ACHN (cell line): Measurements from ENCODE around the gene PMAIP1.
"Not testable (repeated sequence)": the region's sequence is repeated elsewhere in the genome, so short reads cannot be mapped to it uniquely, and the experiment has no call there.

ENCODE experiments used
- DNase-seq: peaks from one replicate; pipeline ENCODE4 v3.0.0-alpha.2; 2015
- in situ Hi-C: cut with HindIII; loops from 2 replicates; pipeline ENCODE4 v1.10.0; 2017; ENCODE audit warnings: low sequenced_read_pairs, low pct_ligation_motif_present, low pct_unique_long_range_greater_than_20kb

PMAIP1 gene

GRCh38 chr18:59899298-59900221 lies at the start of gene PMAIP1:
Gene PMAIP1, plus strand, starts transcription at chr18:59899996. Its CDS starts 182 bp downstream, at chr18:59900178.
- in situ Hi-C loops = no loop called here

GRCh38 chr18:59851784-59852399 lies 47.9 kb upstream of the PMAIP1 start:
- in situ Hi-C loops = no loop called here
- no peak for DNase-seq

More at GRCh38 chr18:59899298-59900221, at the start of gene PMAIP1:
- DNase-seq = peak; percentile 89

- in situ Hi-C loops = no loop called here
- no peak for DNase-seq
Observed at GRCh38 chr18:59852548-59852947, 47.2 kb upstream of the PMAIP1 start.

GRCh38 chr18:59853380-59853779 lies 46.4 kb upstream of the PMAIP1 start:
- DNase-seq = no peak
- in situ Hi-C loops = no loop called here

GRCh38 chr18:59853988-59854387 lies 45.8 kb upstream of the PMAIP1 start:
- DNase-seq, in situ Hi-C loops: not testable (repeated sequence)

GRCh38 chr18:59861009-59861408 lies 38.8 kb upstream of the PMAIP1 start:
- no peak for DNase-seq
- in situ Hi-C loops = no loop called here

- in situ Hi-C loops = no loop called here
- DNase-seq = no peak
Observed at GRCh38 chr18:59861963-59862819, 37.6 kb upstream of the PMAIP1 start.

GRCh38 chr18:59865241-59865986 lies 34.4 kb upstream of the PMAIP1 start:
- no peak for DNase-seq
- in situ Hi-C loops = no loop called here

GRCh38 chr18:59866551-59867269 lies 33.1 kb upstream of the PMAIP1 start:
- no peak for DNase-seq
- in situ Hi-C loops = no loop called here

- DNase-seq = no peak
- in situ Hi-C loops = no loop called here
Observed at GRCh38 chr18:59867337-59868104, 32.3 kb upstream of the PMAIP1 start.

- in situ Hi-C loops = no loop called here
- DNase-seq = no peak
Observed at GRCh38 chr18:59870623-59871130, 29.1 kb upstream of the PMAIP1 start.

GRCh38 chr18:59871711-59872362 lies 28.0 kb upstream of the PMAIP1 start:
- in situ Hi-C loops = no loop called here
- DNase-seq = no peak

GRCh38 chr18:59873641-59874040 lies 26.2 kb upstream of the PMAIP1 start:
- in situ Hi-C loops = no loop called here
- DNase-seq = no peak

- in situ Hi-C loops = no loop called here
- peak; percentile 66 for DNase-seq
Observed at GRCh38 chr18:59874166-59874565, 25.6 kb upstream of the PMAIP1 start.

GRCh38 chr18:59876310-59876626 lies 23.5 kb upstream of the PMAIP1 start:
- DNase-seq = no peak
- in situ Hi-C loops = no loop called here

GRCh38 chr18:59877361-59877760 lies 22.4 kb upstream of the PMAIP1 start:
- DNase-seq = no peak
- in situ Hi-C loops = no loop called here

GRCh38 chr18:59878644-59879043 lies 21.2 kb upstream of the PMAIP1 start:
- in situ Hi-C loops = no loop called here

More at GRCh38 chr18:59878644-59879043, 21.2 kb upstream of the PMAIP1 start:
- DNase-seq = no peak
